K562 (cell line): Measurements from ENCODE around the gene ERGIC1. TPM values are rescaled to one million over a fixed set of nuclear protein-coding genes. Genes with fewer than 3 reads are reported as not detected.

ENCODE experiments used
- CREB3L1 ChIP-seq: fragments of 450-650 bp; IDR thresholded peaks from 2 replicates; pipeline ENCODE4 v1.6.1; 2014; ENCODE audit warnings: low read depth, mild to moderate bottlenecking, moderate library complexity, borderline replicate concordance
- L3MBTL2 ChIP-seq: fragments of 450-650 bp; IDR thresholded peaks from 2 replicates; pipeline ENCODE4 v1.6.1; 2016; ENCODE audit warnings: mild to moderate bottlenecking, moderate library complexity
- MGA ChIP-seq: fragments of 450-650 bp; IDR thresholded peaks from 2 replicates; pipeline ENCODE4 v1.6.1; 2016; ENCODE audit warnings: mild to moderate bottlenecking, moderate library complexity
- MNT ChIP-seq, 2 experiments: fragments of 450-650 bp; conservative IDR thresholded peaks; 2 replicates each; pipeline ENCODE4 v1.6.1; 2017; ENCODE audit warnings: mild to moderate bottlenecking in 2 of 2, moderate library complexity in 2 of 2
- POLR2B ChIP-seq: fragments of 450-650 bp; IDR thresholded peaks from 2 replicates; pipeline ENCODE4 v1.6.1; 2018; ENCODE audit warnings: low read depth; ENCODE audit not compliant: partially characterized antibody
- RBFOX2 ChIP-seq: fragments of 200-400 bp; formaldehyde crosslinking; IDR thresholded peaks from 2 replicates; pipeline ENCODE4 v1.6.1; 2017; ENCODE audit warnings: low read depth, mild to moderate bottlenecking, low read length, moderate library complexity
- polyA plus RNA-seq, 8 experiments: library from polyadenylated mRNA; depleted of rRNA in 4 of 8; stranded (reverse) in 5 of 8; unstranded in 3 of 8; fragments of >200 nt; fragmentation: Nextera tagmentation in 2 of 8; fragmentation: Illumina TruSeq in 1 of 8; extraction: Ambion mirVana in 2 of 8; extraction: Trizol in 1 of 8; gene quantifications; 2 replicates each; pipeline versions ENCODE4 v1.2.1 to v1.2.3, GENCODE V29; 2011 to 2014; ENCODE audit warnings: inconsistent platforms in 1 of 8, missing spikeins in 1 of 8
- total RNA-seq, 7 experiments: library from RNA; depleted of rRNA in 6 of 7; stranded (reverse); fragments of >200 nt in 6 of 7; fragmentation: Illumina TruSeq in 2 of 7; extraction: Trizol in 2 of 7; gene quantifications; 2 replicates each; pipeline versions ENCODE4 v1.2.1 to v1.2.3, GENCODE V29; 2011 to 2021; ENCODE audit warnings: low replicate concordance in 1 of 7

The ERGIC1 gene
- total and polyA plus RNA-seq, 9 of the 15 experiments (the other 6 are each of a cell fraction or from before 2014, with no cell fraction given): 5.5 to 68.4 (median 36.4) TPM

GRCh38 chr5:172788771-172789686, 45.0 kb upstream of the ERGIC1 start (continued):
- TF ChIP-seq CREB3L1 (peak; percentile 60; the same call in 1 of the 2 replicates), MNT (conservative IDR thresholded peaks at IDR 0.05) (peak; percentile 43 to 63; a peak in 1 of 4 replicates), L3MBTL2 (peak; percentile 83), POLR2B (peak; percentile 60), MGA (peak; percentile 60), RBFOX2 (peak; percentile 76)
